GM19324 (cell line): Measurements from ENCODE around the gene GRK2.

Experiments used
- ATAC-seq: cut with Tn5 transposase; IDR thresholded peaks from one replicate; pipeline ENCODE4 v1.9.1; 2021; ENCODE audit warnings: mild to moderate bottlenecking, moderate library complexity; ENCODE audit not compliant: unreplicated experiment, low FRiP score

Gene GRK2

DNA sequence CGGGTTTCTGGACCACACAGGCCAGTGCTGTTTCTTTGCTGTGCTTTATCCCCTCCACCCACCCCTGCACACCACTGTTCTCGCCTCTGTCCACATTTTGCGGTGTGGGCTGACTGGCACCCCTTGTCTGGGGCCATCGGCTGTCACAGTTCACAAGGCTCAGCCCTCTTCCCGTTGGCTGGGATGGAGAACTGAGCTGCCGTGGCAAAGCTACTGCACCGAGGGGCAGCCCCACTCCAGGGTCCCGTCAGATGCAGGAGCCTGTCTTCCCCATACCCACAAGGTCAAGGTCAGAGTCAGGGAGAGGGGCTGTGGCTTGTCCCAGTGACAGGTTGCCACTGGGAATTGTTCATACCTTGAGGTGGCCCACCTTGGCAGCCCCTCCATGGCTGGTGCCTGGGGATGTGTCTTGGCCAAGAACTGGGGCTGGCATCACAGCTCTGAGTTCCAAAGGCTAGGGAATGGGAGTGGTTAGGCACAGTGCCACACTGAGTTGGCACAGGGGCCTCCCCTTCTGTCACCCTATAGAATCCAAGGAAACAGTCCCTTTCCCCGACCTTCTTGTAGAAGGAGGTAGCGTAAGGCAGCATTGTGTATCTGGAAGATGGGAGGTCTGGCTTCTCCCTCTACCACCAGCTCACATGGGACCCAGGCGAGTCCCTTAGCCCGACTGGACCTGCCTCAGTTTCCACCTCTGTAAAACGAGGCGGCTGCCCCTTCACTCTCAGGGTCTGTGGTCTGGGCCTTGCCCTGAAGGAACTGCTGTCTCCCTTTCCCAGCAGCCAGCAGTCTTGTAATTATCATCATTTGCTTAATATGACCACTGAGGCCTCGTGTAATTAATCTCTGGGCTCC is 3.4 kb downstream of the GRK2 start:
- ATAC-seq: no peak

- ATAC-seq: no peak
These were observed 4.3 kb downstream of the GRK2 start for GRCh38 chr11:67270256-67271204.

GRCh38 chr11:67271205-67271540 is 4.9 kb downstream of the GRK2 start:
- ATAC-seq: no peak

DNA sequence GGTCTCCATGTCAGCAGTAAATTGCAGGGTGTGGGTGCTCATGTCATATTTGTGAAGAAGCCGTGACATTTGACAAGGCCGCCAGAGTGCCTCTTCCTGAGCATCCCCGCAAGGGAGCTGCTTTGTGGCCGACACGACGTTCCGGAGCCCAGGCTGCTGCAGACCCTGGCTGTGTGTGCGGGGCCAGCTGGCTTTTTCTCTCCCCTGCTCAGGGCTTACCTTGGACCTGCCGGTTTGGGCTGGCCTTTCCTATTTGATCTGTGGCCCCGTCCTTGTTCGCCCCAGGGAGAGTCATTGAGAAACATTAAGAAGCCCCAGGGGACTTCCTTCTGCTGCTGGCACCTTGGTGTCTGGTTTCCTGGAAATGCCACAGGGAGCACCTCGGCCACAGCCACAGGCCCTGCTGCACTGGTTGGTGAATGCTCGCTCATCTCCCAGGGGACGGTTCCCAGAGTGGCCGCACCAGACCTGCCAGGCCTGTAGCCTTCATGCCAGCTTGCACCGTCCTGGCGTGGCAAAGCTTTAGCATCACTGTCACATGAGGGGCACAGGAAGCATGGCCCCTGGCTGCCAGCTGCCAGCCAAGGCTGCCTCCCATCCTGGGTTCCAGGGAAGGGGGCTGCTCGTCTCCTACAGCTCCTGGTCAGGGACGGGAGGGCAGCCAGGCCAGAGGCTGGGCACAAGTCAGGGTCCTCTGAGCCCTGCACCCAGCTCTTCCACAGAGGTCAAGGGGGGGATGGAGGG is 5.4 kb downstream of the GRK2 start:
- ATAC-seq: no peak

DNA sequence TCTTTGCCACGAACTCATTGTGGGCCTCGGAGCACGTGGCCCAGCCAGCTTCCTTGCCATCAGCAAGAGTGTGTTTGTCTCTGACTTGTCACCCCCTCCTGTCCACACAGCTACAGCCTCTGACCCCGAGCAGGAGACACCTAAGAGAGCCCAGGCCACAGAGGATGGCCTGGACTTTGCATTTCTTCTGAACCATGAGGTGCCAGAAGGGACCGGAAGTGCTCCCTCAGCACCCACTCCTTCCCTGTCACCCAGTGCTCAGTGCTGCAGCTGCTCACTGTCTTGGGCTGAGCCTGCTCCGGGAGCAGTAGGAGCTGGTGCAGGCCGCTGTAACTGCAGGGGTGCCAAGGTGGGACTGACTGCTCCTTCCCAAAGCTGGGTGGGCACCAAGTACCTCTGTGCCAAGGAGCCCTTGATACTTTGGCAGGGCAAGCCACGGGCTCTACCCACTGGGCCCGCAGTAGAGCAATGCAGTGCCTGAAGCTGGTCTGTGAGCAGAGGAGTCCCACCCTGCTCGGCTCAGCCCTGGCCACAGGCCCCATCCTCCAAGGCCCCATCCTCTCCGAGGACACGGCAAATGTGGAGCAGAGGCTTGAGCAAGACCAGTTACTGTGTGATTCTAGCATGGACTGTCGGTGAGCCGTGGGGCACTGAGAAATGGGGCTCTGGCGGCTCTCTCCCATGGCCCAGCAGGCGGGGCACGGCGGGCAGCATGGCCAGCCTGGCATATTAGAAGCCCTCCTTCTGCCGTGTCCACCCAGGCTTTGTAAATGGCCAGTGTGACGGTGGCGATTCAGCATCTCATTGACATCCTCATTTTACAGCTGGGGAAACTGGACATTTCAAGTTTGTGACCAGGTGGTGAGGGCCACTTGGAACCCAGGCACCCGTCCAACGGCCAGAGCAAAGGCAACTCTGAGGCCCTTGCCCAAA is 6.3 kb downstream of the GRK2 start:
- no peak for ATAC-seq

- no peak for ATAC-seq
These were observed 7.2 kb downstream of the GRK2 start for GRCh38 chr11:67273260-67273990.

GRCh38 chr11:67274768-67275605 is 8.7 kb downstream of the GRK2 start:
- no peak for ATAC-seq

- ATAC-seq: no peak
These were observed 9.5 kb downstream of the GRK2 start for GRCh38 chr11:67275606-67276409.

GRCh38 chr11:67276781-67277230 is 10.5 kb downstream of the GRK2 start:
- no peak for ATAC-seq

GRCh38 chr11:67277231-67277961 is 11.1 kb downstream of the GRK2 start:
- peak; percentile 87 for ATAC-seq

- ATAC-seq: no peak
These were observed 12.1 kb downstream of the GRK2 start for GRCh38 chr11:67278135-67278938.

- no peak for ATAC-seq
These were observed 12.8 kb downstream of the GRK2 start for GRCh38 chr11:67278939-67279588.

GRCh38 chr11:67279589-67280340 is 13.5 kb downstream of the GRK2 start:
- ATAC-seq: no peak

DNA sequence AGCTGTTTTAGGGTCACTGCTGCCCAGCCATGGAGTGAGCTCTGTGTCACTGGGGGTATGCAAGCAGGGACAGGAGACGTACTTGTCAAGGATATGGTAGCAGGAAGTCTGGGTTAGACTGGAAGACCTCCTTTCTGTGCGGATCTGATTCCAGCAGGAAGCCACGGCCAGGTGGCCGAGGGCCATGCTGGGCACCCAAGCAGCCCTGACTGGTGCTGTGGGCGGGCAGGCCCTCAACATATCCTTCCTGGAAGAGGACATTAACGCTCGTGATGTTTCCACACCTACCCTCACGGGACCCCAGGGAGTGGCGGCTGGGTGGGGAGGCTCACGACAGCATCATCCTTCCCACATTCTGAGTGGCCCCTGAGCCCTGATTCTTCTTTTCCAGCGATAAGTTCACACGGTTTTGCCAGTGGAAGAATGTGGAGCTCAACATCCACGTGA is 14.1 kb downstream of the GRK2 start:
- no peak for ATAC-seq
